Osteocyte (in vitro differentiated cells): ENCODE measurements around the gene CHM. TPM values are rescaled to one million over a fixed set of nuclear protein-coding genes. Genes with fewer than 3 reads are reported as not detected.

Experiments used
- DNase-seq: peaks from one replicate; pipeline ENCODE4 v3.0.0; 2021; ENCODE audit warnings: mixed read lengths; ENCODE audit not compliant: unreplicated experiment; ENCODE audit errors: extremely low spot score
- H3K27ac Mint-ChIP-seq: one replicate; pipeline ENCODE4 v1.8.0; 2021; ENCODE audit warnings: mild to moderate bottlenecking, mixed read lengths; ENCODE audit not compliant: unreplicated experiment
- H3K27me3 Mint-ChIP-seq: one replicate; pipeline ENCODE4 v1.8.0; 2021; ENCODE audit warnings: mixed read lengths; ENCODE audit not compliant: unreplicated experiment
- H3K36me3 Mint-ChIP-seq: one replicate; pipeline ENCODE4 v1.8.0; 2021; ENCODE audit warnings: mixed read lengths; ENCODE audit not compliant: unreplicated experiment
- H3K4me1 Mint-ChIP-seq: one replicate; pipeline ENCODE4 v1.8.0; 2021; ENCODE audit warnings: mixed read lengths; ENCODE audit not compliant: unreplicated experiment
- H3K4me3 Mint-ChIP-seq: one replicate; pipeline ENCODE4 v1.8.0; 2021; ENCODE audit warnings: mild to moderate bottlenecking, moderate library complexity, mixed read lengths; ENCODE audit not compliant: unreplicated experiment
- H3K9me3 Mint-ChIP-seq: one replicate; pipeline ENCODE4 v1.8.0; 2021; ENCODE audit warnings: mixed read lengths; ENCODE audit not compliant: unreplicated experiment
- CTCF ChIP-seq: fragments of 200-600 bp; sonication (generic); IDR thresholded peaks from 2 replicates; pipeline ENCODE4 v1.5.0; 2021; ENCODE audit warnings: antibody characterized with exemption, mild to moderate bottlenecking, moderate library complexity
- total RNA-seq: library from RNA; stranded (reverse); gene quantifications from 2 replicates; pipeline ENCODE4 v1.2.1, GENCODE V29; 2021

The CHM gene
- total RNA-seq, 1 donor from 2014 or later = 62.2 TPM

- Mint-ChIP-seq H3K27ac (no peak overlapping the region), H3K4me1 (no peaks in the 10 kb centered on the region), H3K4me3 (no peak overlapping the region), H3K27me3 (no peaks in the 10 kb centered on the region), H3K36me3 (peaks cover 53% of the 10 kb centered on the region), H3K9me3 (peaks cover 15% of the 10 kb centered on the region)
- no peak for DNase-seq
- no peak for TF ChIP-seq CTCF
Observed at GRCh38 chrX:85870585-85870984, 176.8 kb downstream of the CHM start.

- DNase-seq = no peak
- H3K27me3 Mint-ChIP-seq = no peaks in the 10 kb centered on the region
- no peak for TF ChIP-seq CTCF
- H3K9me3 Mint-ChIP-seq = peaks cover 21% of the 10 kb centered on the region
- H3K27ac Mint-ChIP-seq = no peak overlapping the region
- peaks cover 65% of the 10 kb centered on the region for H3K36me3 Mint-ChIP-seq
- no peaks in the 10 kb centered on the region for H3K4me1 Mint-ChIP-seq
- H3K4me3 Mint-ChIP-seq = no peak overlapping the region
Observed at GRCh38 chrX:85865324-85865723, 182.0 kb downstream of the CHM start.

GRCh38 chrX:85859426-85859825, 187.9 kb downstream of the CHM start:
- no peaks in the 10 kb centered on the region for H3K4me1 Mint-ChIP-seq
- no peak overlapping the region for H3K27ac Mint-ChIP-seq
- no peak overlapping the region for H3K4me3 Mint-ChIP-seq
- TF ChIP-seq CTCF = no peak
- no peak for DNase-seq
- no peaks in the 10 kb centered on the region for H3K9me3 Mint-ChIP-seq
- no peaks in the 10 kb centered on the region for H3K27me3 Mint-ChIP-seq
- peaks cover 18% of the 10 kb centered on the region for H3K36me3 Mint-ChIP-seq

GRCh38 chrX:85851418-85851817, 195.9 kb downstream of the CHM start:
- Mint-ChIP-seq H3K27ac (no peak overlapping the region), H3K4me1 (no peaks in the 10 kb centered on the region), H3K27me3 (peaks cover 7% of the 10 kb centered on the region), H3K4me3 (no peak overlapping the region), H3K36me3 (no peaks in the 10 kb centered on the region), H3K9me3 (no peaks in the 10 kb centered on the region)
- no peak for DNase-seq
- peak; percentile 63 for TF ChIP-seq CTCF

- peaks cover 10% of the 10 kb centered on the region for H3K27me3 Mint-ChIP-seq
- no peak for TF ChIP-seq CTCF
- H3K9me3 Mint-ChIP-seq = peaks cover 5% of the 10 kb centered on the region
- no peak for DNase-seq
- H3K36me3 Mint-ChIP-seq = no peaks in the 10 kb centered on the region
- H3K27ac Mint-ChIP-seq = no peak overlapping the region
- H3K4me1 Mint-ChIP-seq = no peaks in the 10 kb centered on the region
- no peak overlapping the region for H3K4me3 Mint-ChIP-seq
Observed at GRCh38 chrX:85836868-85837267, 210.5 kb downstream of the CHM start.
